ENCODE measurements around the gene TNFRSF1A.
A peak's percentile ranks its signal among the peaks of the same experiment; 100 is the strongest.

The TNFRSF1A gene

GRCh38 chr12:6341417-6342139 lies at the start of gene TNFRSF1A:
Gene TNFRSF1A, minus strand, starts transcription at chr12:6342076. Its CDS starts 262 bp downstream, at chr12:6341814.
- DNase-seq (ENCODE audit: low spot score) = peak; percentile 91

GRCh38 chr12:6391013-6391412 lies 49.1 kb upstream of the TNFRSF1A start:
- no peak for DNase-seq (ENCODE audit: low spot score)

GRCh38 chr12:6390084-6390799 lies 48.4 kb upstream of the TNFRSF1A start:
- DNase-seq (ENCODE audit: low spot score) = no peak

- DNase-seq (ENCODE audit: low spot score) = no peak
These were observed 45.7 kb upstream of the TNFRSF1A start for GRCh38 chr12:6387541-6387940.

- DNase-seq (ENCODE audit: low spot score) = no peak
These were observed 44.6 kb upstream of the TNFRSF1A start for GRCh38 chr12:6386491-6386890.

- no peak for DNase-seq (ENCODE audit: low spot score)
These were observed 44.2 kb upstream of the TNFRSF1A start for GRCh38 chr12:6386038-6386437.

- DNase-seq (ENCODE audit: low spot score) = peak; percentile 62
These were observed 42.9 kb upstream of the TNFRSF1A start for GRCh38 chr12:6384499-6385436.

GRCh38 chr12:6383572-6384498 lies 42.0 kb upstream of the TNFRSF1A start, which contains the start of gene LTBR:
Gene LTBR, plus strand, starts transcription at chr12:6384162. Its CDS starts 197 bp downstream, at chr12:6384359.
- peak; percentile 98 for DNase-seq (ENCODE audit: low spot score)

- DNase-seq (ENCODE audit: low spot score) = no peak
These were observed 41.1 kb upstream of the TNFRSF1A start for GRCh38 chr12:6382982-6383381.

- DNase-seq (ENCODE audit: low spot score) = no peak
These were observed 40.5 kb upstream of the TNFRSF1A start for GRCh38 chr12:6382371-6382770.

GRCh38 chr12:6380141-6381121 lies 38.6 kb upstream of the TNFRSF1A start:
- DNase-seq (ENCODE audit: low spot score) = peak; percentile 39

- no peak for DNase-seq (ENCODE audit: low spot score)
These were observed 37.0 kb upstream of the TNFRSF1A start for GRCh38 chr12:6378709-6379472.

GRCh38 chr12:6377667-6377994 lies 35.8 kb upstream of the TNFRSF1A start:
- no peak for DNase-seq (ENCODE audit: low spot score)

- no peak for DNase-seq (ENCODE audit: low spot score)
These were observed 35.2 kb upstream of the TNFRSF1A start for GRCh38 chr12:6376870-6377666.

GRCh38 chr12:6376079-6376869 lies 34.4 kb upstream of the TNFRSF1A start:
- peak; percentile 91 for DNase-seq (ENCODE audit: low spot score)

- no peak for DNase-seq (ENCODE audit: low spot score)
These were observed 33.6 kb upstream of the TNFRSF1A start, which contains the start of gene SCNN1A for GRCh38 chr12:6375269-6376078. Gene SCNN1A, minus strand, starts transcription at chr12:6375563. Its CDS starts 780 bp downstream, at chr12:6374783.

GRCh38 chr12:6374786-6375160 lies 32.9 kb upstream of the TNFRSF1A start:
- DNase-seq (ENCODE audit: low spot score) = no peak
